ENCODE measurements around the gene GTPBP4. TPM values are rescaled to one million over a fixed set of nuclear protein-coding genes. Genes with fewer than 3 reads are reported as not detected.

Gene GTPBP4
- total RNA-seq, 1 donor = 26.5 TPM

- TF ChIP-seq, protein P1, sequence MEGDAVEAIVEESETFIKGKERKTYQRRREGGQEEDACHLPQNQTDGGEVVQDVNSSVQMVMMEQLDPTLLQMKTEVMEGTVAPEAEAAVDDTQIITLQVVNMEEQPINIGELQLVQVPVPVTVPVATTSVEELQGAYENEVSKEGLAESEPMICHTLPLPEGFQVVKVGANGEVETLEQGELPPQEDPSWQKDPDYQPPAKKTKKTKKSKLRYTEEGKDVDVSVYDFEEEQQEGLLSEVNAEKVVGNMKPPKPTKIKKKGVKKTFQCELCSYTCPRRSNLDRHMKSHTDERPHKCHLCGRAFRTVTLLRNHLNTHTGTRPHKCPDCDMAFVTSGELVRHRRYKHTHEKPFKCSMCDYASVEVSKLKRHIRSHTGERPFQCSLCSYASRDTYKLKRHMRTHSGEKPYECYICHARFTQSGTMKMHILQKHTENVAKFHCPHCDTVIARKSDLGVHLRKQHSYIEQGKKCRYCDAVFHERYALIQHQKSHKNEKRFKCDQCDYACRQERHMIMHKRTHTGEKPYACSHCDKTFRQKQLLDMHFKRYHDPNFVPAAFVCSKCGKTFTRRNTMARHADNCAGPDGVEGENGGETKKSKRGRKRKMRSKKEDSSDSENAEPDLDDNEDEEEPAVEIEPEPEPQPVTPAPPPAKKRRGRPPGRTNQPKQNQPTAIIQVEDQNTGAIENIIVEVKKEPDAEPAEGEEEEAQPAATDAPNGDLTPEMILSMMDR (IDR thresholded peaks at IDR 0.05; ENCODE audit: insufficient read depth, low read length) = no peak
- no peak for DNase-seq (ENCODE audit: low read depth)
- no peak overlapping the region for H3K4me3 ChIP-seq (ENCODE audit: low read depth, low read length)
Observed at GRCh38 chr10:1020460-1020859, 32.2 kb downstream of the GTPBP4 start.

DNA sequence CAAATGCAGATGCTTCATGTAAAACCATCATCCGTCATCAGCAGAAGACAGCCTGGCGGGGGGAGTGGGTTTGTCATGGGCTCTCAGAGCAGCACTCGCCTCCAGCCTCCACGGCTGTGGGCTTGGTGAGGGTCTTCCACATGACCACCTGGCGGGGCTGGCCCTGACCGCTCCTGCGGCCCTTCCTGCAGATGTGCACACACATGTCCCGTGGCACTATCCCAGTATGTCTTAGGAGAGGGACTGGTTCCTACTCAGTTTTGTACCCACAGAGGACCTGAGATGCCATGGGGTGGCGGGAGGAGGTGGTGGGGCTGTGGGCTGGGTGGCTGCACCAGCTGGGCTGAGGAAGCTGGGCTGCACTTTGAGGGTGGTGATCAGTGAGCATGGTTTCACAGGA, 32.7 kb downstream of the GTPBP4 start:
- TF ChIP-seq, protein P1 (IDR thresholded peaks at IDR 0.05; ENCODE audit: insufficient read depth, low read length) = no peak
- no peak overlapping the region for H3K4me3 ChIP-seq (ENCODE audit: low read depth, low read length)
- DNase-seq (ENCODE audit: low read depth) = no peak

- DNase-seq (ENCODE audit: low read depth) = no peak
- TF ChIP-seq, protein P1 (IDR thresholded peaks at IDR 0.05; ENCODE audit: insufficient read depth, low read length) = no peak
- no peak overlapping the region for H3K4me3 ChIP-seq (ENCODE audit: low read depth, low read length)
Observed at GRCh38 chr10:1022413-1022812, 34.2 kb downstream of the GTPBP4 start.

- DNase-seq (ENCODE audit: low read depth) = no peak
- H3K4me3 ChIP-seq (ENCODE audit: low read depth, low read length) = no peak overlapping the region
- TF ChIP-seq, protein P1 (IDR thresholded peaks at IDR 0.05; ENCODE audit: insufficient read depth, low read length) = no peak
Observed at GRCh38 chr10:1024103-1024502, 35.9 kb downstream of the GTPBP4 start.

DNA sequence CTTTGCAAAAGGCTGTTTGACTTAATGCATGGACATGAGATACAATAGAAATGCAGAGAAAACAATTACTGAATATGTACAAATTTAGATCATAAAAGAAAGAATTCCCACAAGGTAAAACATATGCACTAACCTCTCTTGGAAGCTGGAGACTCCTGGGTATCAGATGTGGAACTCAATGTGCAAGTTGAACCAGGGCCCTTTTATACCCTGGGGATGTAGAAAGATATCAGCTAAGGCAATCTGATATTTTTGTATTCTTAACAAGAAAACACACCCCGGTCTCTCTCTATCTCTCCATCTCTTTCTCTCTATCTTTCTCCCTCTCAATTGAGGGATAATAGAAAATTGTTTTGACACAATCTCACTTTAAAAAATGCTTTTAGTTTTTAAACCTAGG, 37.4 kb downstream of the GTPBP4 start, which contains the start of gene IDI2:
TSS of gene IDI2 (minus strand) at position 177 of the 400 bp plus-strand sequence. CDS start 1,136 bp downstream, outside the sequence.
- DNase-seq (ENCODE audit: low read depth) = no peak

GRCh38 chr10:1026578-1026977, 38.3 kb downstream of the GTPBP4 start:
- no peak overlapping the region for H3K4me3 ChIP-seq (ENCODE audit: low read depth, low read length)
- TF ChIP-seq, protein P1 (IDR thresholded peaks at IDR 0.05; ENCODE audit: insufficient read depth, low read length) = no peak
- no peak for DNase-seq (ENCODE audit: low read depth)

More for the DNA sequence above, 37.4 kb downstream of the GTPBP4 start, which contains the start of gene IDI2:
- TF ChIP-seq, protein P1 (IDR thresholded peaks at IDR 0.05; ENCODE audit: insufficient read depth, low read length) = no peak
- H3K4me3 ChIP-seq (ENCODE audit: low read depth, low read length) = no peak within 1 kb of the TSS

- no peak for DNase-seq (ENCODE audit: low read depth)
- TF ChIP-seq, protein P1 (IDR thresholded peaks at IDR 0.05; ENCODE audit: insufficient read depth, low read length) = no peak
- no peak overlapping the region for H3K4me3 ChIP-seq (ENCODE audit: low read depth, low read length)
Observed at GRCh38 chr10:1029838-1030237, 41.6 kb downstream of the GTPBP4 start.
